ENCODE data around the gene IQCE. TPM values are rescaled to one million over a fixed set of nuclear protein-coding genes. Genes with fewer than 3 reads are reported as not detected.

IQCE gene
- total RNA-seq, 4 donors from 2014 or later, result 27.2 to 187 (median 55.5) TPM

DNA sequence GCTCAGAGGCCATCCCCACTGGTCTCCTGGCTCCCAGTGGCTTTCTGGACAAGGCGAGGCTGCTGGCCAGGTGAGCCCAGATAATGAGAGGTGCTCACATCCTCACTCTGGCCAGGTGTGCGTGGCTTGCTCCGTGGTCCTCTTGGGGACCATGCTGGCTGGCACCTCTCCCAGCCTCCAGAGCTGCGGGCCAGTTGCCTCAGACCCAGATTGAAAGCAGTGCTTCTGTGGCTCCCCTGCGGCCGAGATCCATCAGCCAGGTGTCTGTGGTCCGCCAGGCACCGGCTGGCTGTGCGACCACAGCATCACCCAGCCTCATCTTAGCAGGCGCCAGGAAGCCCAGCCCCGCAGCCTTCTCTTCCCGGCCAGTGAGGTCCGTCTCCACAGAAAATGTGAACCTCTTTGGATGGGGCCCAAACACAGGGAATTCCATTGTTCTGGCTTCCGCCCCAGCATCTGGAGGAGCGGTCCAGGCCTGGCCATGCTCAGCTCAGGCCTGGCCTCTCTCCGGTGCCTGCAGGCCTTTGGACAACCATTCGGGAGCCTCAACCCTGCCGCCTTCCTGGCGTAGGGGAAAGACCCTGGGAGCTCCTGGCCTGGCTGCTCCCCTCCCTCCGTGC, 67.8 kb downstream of the IQCE start:
- H3K27me3 ChIP-seq, result no peaks in the 10 kb centered on the region
- no peaks in the 10 kb centered on the region for H3K36me3 ChIP-seq
- in situ Hi-C loops (cut with MboI; ENCODE audit: low pct_ligation_motif_present in 1 of 4, low pct_unique_long_range_greater_than_20kb in 1 of 4, low sequenced_read_pairs in 3 of 4), result no loop called here
- 67 to 76% methylated on average over 1 to 17 of the region's 20 CpGs for WGBS, 2 donors (ENCODE audit: low coverage in 1 of 2)
- peak overlapping the region in 3 of 4 donors; percentile 33 to 50 (median 48) for H3K27ac ChIP-seq
- no peak for DNase-seq
- peak in 1 of 3 donors; percentile 13 for TF ChIP-seq POLR2AphosphoS5 (IDR thresholded peaks at IDR 0.05)
- no peak for TF ChIP-seq EP300 (IDR thresholded peaks at IDR 0.05; ENCODE audit: low read depth)
- intact Hi-C loops (cut with DNase I; ENCODE audit: low total_unique reads), result no loop called here
- peaks cover 15 to 57% (median 41%) of the 10 kb centered on the region in 4 donors for H3K4me1 ChIP-seq
- H3K9me3 ChIP-seq, result no peaks in the 10 kb centered on the region
- H3K4me3 ChIP-seq, result no peak overlapping the region

DNA sequence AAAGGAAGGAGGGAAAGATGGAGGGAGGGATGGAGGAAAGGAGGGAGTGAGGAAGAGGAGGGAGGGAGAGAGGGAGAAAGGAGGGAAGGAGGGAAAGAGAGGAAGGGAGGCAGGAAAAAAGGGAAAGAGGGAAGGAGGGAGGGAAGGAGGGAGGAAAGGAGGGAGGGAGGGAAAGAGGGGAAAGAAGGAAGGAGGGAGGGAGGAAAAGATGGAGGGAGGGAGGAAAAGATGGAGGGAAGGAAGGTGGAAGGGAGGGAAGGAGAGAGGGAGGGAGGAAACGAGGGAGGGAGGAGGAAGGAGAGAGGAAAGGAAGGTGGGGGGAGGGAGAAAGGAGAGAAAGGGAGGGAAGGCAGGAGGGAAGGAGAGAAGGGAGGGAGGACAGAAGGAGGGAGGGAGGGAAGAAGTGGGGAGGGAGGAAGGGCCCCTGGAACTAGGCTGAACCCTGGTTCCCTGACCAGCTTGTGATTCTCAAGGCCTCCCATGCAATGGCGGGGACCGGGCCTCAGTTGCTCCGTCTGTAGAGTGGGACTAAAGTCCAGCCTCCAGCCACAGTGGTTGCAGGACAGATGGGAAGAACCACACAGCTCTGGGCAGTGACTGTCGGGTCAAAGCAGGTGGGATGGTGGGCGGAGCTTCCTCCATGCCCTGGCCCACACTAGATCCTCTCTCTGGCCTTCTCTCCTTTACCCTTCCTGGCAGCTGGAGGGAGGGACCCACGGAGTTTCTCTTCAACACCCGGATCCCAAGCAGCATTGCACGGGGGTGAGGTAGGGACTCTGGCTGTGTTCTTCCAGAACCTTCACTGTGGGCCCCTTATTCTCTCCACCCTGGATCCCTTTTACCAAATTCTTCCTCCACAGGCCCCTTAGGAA, 68.7 kb downstream of the IQCE start:
- no peak for DNase-seq
- intact Hi-C loops (cut with DNase I; ENCODE audit: low total_unique reads) (no loop called here), in situ Hi-C loops (cut with MboI; ENCODE audit: low pct_ligation_motif_present in 1 of 4, low pct_unique_long_range_greater_than_20kb in 1 of 4, low sequenced_read_pairs in 3 of 4) (no loop called here)
- no peak overlapping the region for H3K4me3 ChIP-seq
- H3K27ac ChIP-seq, result peak overlapping the region in 3 of 4 donors; percentile 33 to 50 (median 48)
- WGBS, 2 donors (ENCODE audit: low coverage in 1 of 2), result 67 to 80% methylated on average over 1 to 9 of the region's 9 CpGs
- no peaks in the 10 kb centered on the region for H3K9me3 ChIP-seq
- TF ChIP-seq, protein P1, sequence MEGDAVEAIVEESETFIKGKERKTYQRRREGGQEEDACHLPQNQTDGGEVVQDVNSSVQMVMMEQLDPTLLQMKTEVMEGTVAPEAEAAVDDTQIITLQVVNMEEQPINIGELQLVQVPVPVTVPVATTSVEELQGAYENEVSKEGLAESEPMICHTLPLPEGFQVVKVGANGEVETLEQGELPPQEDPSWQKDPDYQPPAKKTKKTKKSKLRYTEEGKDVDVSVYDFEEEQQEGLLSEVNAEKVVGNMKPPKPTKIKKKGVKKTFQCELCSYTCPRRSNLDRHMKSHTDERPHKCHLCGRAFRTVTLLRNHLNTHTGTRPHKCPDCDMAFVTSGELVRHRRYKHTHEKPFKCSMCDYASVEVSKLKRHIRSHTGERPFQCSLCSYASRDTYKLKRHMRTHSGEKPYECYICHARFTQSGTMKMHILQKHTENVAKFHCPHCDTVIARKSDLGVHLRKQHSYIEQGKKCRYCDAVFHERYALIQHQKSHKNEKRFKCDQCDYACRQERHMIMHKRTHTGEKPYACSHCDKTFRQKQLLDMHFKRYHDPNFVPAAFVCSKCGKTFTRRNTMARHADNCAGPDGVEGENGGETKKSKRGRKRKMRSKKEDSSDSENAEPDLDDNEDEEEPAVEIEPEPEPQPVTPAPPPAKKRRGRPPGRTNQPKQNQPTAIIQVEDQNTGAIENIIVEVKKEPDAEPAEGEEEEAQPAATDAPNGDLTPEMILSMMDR (IDR thresholded peaks at IDR 0.05), result no peak
- no peak for TF ChIP-seq EP300 (IDR thresholded peaks at IDR 0.05; ENCODE audit: low read depth)
- no peak for TF ChIP-seq POLR2A (IDR thresholded peaks at IDR 0.05)
- no peak for TF ChIP-seq POLR2AphosphoS5 (IDR thresholded peaks at IDR 0.05)
- H3K36me3 ChIP-seq, result no peaks in the 10 kb centered on the region
- no peaks in the 10 kb centered on the region for H3K27me3 ChIP-seq
- peaks cover 13 to 52% (median 37%) of the 10 kb centered on the region in 4 donors for H3K4me1 ChIP-seq

DNA sequence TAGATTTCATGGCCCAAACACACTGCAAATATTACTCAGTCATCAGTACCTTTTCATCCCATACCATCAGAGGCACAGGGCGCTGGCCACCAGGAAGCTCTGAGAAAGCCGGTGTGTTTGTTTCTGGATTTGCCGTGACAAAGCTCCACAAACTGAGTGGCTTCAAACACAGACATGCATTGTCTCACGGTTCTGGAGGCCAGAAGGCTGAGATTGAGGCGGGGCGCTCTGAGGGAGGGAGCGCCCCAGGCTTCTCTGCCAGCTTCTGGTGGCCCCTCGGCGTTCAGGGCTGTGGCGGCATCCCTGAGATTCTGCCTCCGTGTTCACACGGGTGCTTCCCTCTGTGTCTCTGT, 69.3 kb downstream of the IQCE start:
- H3K27ac ChIP-seq, result no peak overlapping the region
- DNase-seq, result no peak
- no peaks in the 10 kb centered on the region for H3K27me3 ChIP-seq
- H3K9me3 ChIP-seq, result no peaks in the 10 kb centered on the region
- H3K4me1 ChIP-seq, result peaks cover 7 to 52% (median 37%) of the 10 kb centered on the region in 4 donors
- intact Hi-C loops (cut with DNase I; ENCODE audit: low total_unique reads) (no loop called here), in situ Hi-C loops (cut with MboI; ENCODE audit: low pct_ligation_motif_present in 1 of 4, low pct_unique_long_range_greater_than_20kb in 1 of 4, low sequenced_read_pairs in 3 of 4) (no loop called here)
- WGBS, 2 donors (ENCODE audit: low coverage in 1 of 2), result 33 to 44% methylated on average over 5 to 12 of the region's 12 CpGs
- no peak for TF ChIP-seq EP300 (IDR thresholded peaks at IDR 0.05; ENCODE audit: low read depth)
- no peak for TF ChIP-seq POLR2AphosphoS5 (IDR thresholded peaks at IDR 0.05)
- no peak for TF ChIP-seq POLR2A (IDR thresholded peaks at IDR 0.05)
- TF ChIP-seq, protein P1 (IDR thresholded peaks at IDR 0.05), result no peak
- H3K4me3 ChIP-seq, result no peak overlapping the region
- no peaks in the 10 kb centered on the region for H3K36me3 ChIP-seq

DNA sequence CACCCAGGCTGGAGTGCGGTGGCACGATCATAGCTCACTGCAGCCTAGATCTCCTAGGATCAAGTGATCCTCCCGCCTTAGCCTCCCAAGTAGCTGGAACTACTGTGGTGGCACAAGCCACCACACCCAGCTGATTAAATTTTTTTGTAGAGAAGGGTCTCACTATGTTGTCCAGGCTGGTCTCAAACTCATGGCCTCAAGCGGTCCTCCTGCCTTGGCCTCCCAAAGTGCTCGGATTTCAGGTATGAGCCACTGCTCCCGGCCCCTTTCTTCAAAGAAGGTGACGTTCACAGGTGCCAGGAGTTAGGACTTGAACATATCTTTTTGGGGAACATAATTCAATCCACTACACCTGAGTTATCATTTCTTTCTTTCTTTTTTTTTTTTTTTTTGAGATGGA, 70.1 kb downstream of the IQCE start:
- Histone ChIP-seq H3K36me3 (no peaks in the 10 kb centered on the region), H3K4me3 (no peak overlapping the region), H3K9me3 (no peaks in the 10 kb centered on the region), H3K27me3 (no peaks in the 10 kb centered on the region), H3K27ac (no peak overlapping the region), H3K4me1 (peaks cover 6 to 53% (median 38%) of the 10 kb centered on the region in 4 donors)
- intact Hi-C loops (cut with DNase I; ENCODE audit: low total_unique reads), result no loop called here
- in situ Hi-C loops (cut with MboI; ENCODE audit: low pct_ligation_motif_present in 1 of 4, low pct_unique_long_range_greater_than_20kb in 1 of 4, low sequenced_read_pairs in 3 of 4), result no loop called here
- 70 to 93% methylated on average over 2 to 7 of the region's 7 CpGs for WGBS, 2 donors (ENCODE audit: low coverage in 1 of 2)
- DNase-seq, result no peak
- TF ChIP-seq POLR2AphosphoS5 (IDR thresholded peaks at IDR 0.05), result no peak
